ENCODE data around the gene C12orf57. TPM values are rescaled to one million over a fixed set of nuclear protein-coding genes. Genes with fewer than 3 reads are reported as not detected.
A peak's percentile ranks its signal among the peaks of the same experiment; 100 is the strongest.

C12orf57 gene
- total and polyA plus RNA-seq, 12 donors = 134 to 654 (median 175) TPM

GRCh38 chr12:6952863-6953441 is 9.1 kb downstream of the C12orf57 start:
- peak overlapping the region in 6 of 10 donors; percentile 37 to 80 (median 42) for H3K4me3 ChIP-seq
- no peak for TF ChIP-seq CTCF (IDR thresholded peaks at IDR 0.05)
- DNase-seq (no peak), ATAC-seq (no peak)
- 80 to 86% methylated on average over 15 of the region's 15 CpGs for WGBS, 2 donors
- no peaks in the 10 kb centered on the region for H3K27me3 ChIP-seq
- peaks cover 0 to 48% (median 0%) of the 10 kb centered on the region in 9 donors for H3K36me3 ChIP-seq
- peaks cover 0 to 84% (median 16%) of the 10 kb centered on the region in 9 donors for H3K4me1 ChIP-seq
- intact Hi-C loops (cut with DNase I) = loop anchor here in 1 of 10 donors (10.0 kb wide), 1 partner anchor 162 kb away; no protein-coding TSS in a partner anchor
- H3K9me3 ChIP-seq = no peaks in the 10 kb centered on the region
- H3K27ac ChIP-seq = peak overlapping the region in 8 of 10 donors; percentile 1 to 98 (median 76)

- H3K4me1 ChIP-seq = peaks cover 0 to 86% (median 23%) of the 10 kb centered on the region in 9 donors
- peak in 1 of 2 donors; percentile 79 for DNase-seq
- H3K4me3 ChIP-seq = peak overlapping the region in 6 of 10 donors; percentile 37 to 80 (median 42)
Observed at GRCh38 chr12:6953442-6954315, 9.9 kb downstream of the C12orf57 start.

GRCh38 chr12:6954316-6955107 is 10.7 kb downstream of the C12orf57 start:
- H3K9me3 ChIP-seq = no peaks in the 10 kb centered on the region
- WGBS, 2 donors = 88 to 90% methylated on average over 21 of the region's 21 CpGs
- peaks cover 0 to 60% (median 0%) of the 10 kb centered on the region in 9 donors for H3K36me3 ChIP-seq
- DNase-seq (no peak), ATAC-seq (no peak)
- H3K27me3 ChIP-seq = no peaks in the 10 kb centered on the region
- TF ChIP-seq CTCF (IDR thresholded peaks at IDR 0.05) = no peak
- intact Hi-C loops (cut with DNase I) = loop anchor here in 1 of 10 donors (10.0 kb wide), 1 partner anchor 160 kb away; no protein-coding TSS in a partner anchor
- H3K27ac ChIP-seq = peak overlapping the region in 7 of 10 donors; percentile 32 to 98 (median 77)
- peaks cover 1 to 86% (median 31%) of the 10 kb centered on the region in 9 donors for H3K4me1 ChIP-seq
- H3K4me3 ChIP-seq = peak overlapping the region in 3 of 10 donors; percentile 37 to 80 (median 37)

More at GRCh38 chr12:6953442-6954315, 9.9 kb downstream of the C12orf57 start:
- Histone ChIP-seq H3K27me3 (no peaks in the 10 kb centered on the region), H3K27ac (peak overlapping the region in 9 of 10 donors; percentile 1 to 98 (median 75)), H3K9me3 (no peaks in the 10 kb centered on the region), H3K36me3 (peaks cover 0 to 55% (median 0%) of the 10 kb centered on the region in 9 donors)
- ATAC-seq = peak; percentile 22 to 78 (median 72)
- intact Hi-C loops (cut with DNase I) = loop anchor here in 1 of 10 donors (10.0 kb wide), 1 partner anchor 161 kb away; no protein-coding TSS in a partner anchor
- no peak for TF ChIP-seq CTCF (IDR thresholded peaks at IDR 0.05)
- 57% methylated on average over 24 of the region's 24 CpGs for WGBS, 2 donors
